Measurements from ENCODE around the gene MAD1L1. TPM values are rescaled to one million over a fixed set of nuclear protein-coding genes. Genes with fewer than 3 reads are reported as not detected.

The MAD1L1 gene
- total and polyA plus RNA-seq, 2 of the 13 experiments (the other 11 are each of a cell fraction or from before 2014, with no cell fraction given) = 17.4 to 64.7 TPM

DNA sequence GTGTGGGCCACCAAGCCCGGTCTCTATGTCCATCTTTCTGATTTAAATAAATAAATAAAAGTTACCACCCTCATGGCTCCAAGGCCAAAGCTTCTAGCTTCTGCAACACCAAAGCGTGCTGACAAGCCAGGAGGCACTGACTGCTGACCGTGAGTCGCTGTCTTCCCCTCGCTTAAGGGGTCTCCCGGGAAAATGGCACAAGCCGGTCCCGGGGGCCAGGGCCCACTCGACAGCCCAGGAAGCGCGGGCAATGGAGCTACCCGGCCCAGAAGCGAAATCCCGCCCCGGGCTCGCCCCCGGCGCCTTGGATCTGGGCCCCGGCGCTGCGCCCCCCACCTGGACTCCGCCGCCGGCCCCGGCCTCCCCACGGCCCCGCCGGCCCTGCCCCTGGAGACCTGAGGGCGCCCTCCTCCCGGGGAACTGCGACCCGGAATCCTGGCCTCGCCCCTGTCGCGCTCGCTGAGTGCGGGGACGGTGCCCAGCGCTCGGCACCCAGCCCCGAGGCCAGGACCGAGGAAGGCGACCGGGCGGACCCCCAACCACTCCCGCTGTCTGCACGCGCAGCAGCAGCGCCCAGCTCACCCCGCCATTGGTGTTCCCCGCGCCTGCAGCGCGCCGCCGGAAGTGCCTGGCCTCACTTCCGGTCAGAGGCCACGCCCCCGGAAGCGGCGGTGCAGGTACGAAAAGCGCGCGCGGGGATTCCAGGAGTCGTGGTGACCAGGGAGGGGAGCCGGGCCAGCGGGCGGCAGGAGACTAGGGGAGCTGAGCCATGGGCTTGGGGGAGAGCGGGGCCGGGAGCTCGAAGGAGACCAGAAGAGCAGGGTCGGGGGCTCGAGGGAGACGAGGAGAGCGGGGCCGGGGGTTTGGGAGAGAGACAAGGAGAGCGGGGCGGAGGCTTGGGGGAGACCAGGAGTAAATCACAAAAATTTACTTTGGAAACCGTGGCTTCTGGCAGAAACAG lies 9.1 kb upstream of the MAD1L1 start, which contains the start of the genes MRM2 and NUDT1 (continued):
- TF ChIP-seq ZBTB33 (CRISPR knock-in tag; IDR thresholded peaks at IDR 0.05) (0 out of 2 replicates have a peak, but pooled peaks have one; percentile 25), CEBPB (IDR thresholded peaks at IDR 0.05; ENCODE audit: borderline replicate concordance, low read depth, low read length) (no peak), GABPB1 (CRISPR knock-in tag; IDR thresholded peaks at IDR 0.05) (peak; percentile 98), ZNF766 (CRISPR knock-in tag; IDR thresholded peaks at IDR 0.05; ENCODE audit: borderline replicate concordance) (no peak), MATR3 (CRISPR knock-in tag; IDR thresholded peaks at IDR 0.05) (no peak), MAZ (IDR thresholded peaks at IDR 0.05; ENCODE audit: borderline replicate concordance, low read depth, low read length) (no peak), MAZ (CRISPR knock-in tag; IDR thresholded peaks at IDR 0.05; ENCODE audit: low read depth) (peak; percentile 56; the same call in 1 of the 2 replicates), TERF1 (CRISPR knock-in tag; IDR thresholded peaks at IDR 0.05) (no peak), AHR (CRISPR knock-in tag; IDR thresholded peaks at IDR 0.05) (peak; percentile 63; the same call in 1 of the 2 replicates), ZNF232 (CRISPR knock-in tag; IDR thresholded peaks at IDR 0.05; ENCODE audit: borderline replicate concordance) (0 out of 2 replicates have a peak, but pooled peaks have one; percentile 44), HOXA3 (CRISPR knock-in tag; IDR thresholded peaks at IDR 0.05) (peak; percentile 77), GMEB2 (CRISPR knock-in tag; IDR thresholded peaks at IDR 0.05; ENCODE audit: low read depth) (peak; percentile 21; the same call in 1 of the 2 replicates), NFKBIZ (CRISPR knock-in tag; IDR thresholded peaks at IDR 0.05) (no peak), ZNF652 (CRISPR knock-in tag; IDR thresholded peaks at IDR 0.05; ENCODE audit: borderline replicate concordance, low read depth) (no peak), DNMT1 (CRISPR knock-in tag; IDR thresholded peaks at IDR 0.05) (peak; percentile 87; the same call in 1 of the 2 replicates), ARHGAP35 (CRISPR knock-in tag; IDR thresholded peaks at IDR 0.05; ENCODE audit: borderline replicate concordance) (peak; percentile 49; the same call in 1 of the 2 replicates)
- TF ChIP-seq, protein P1, sequence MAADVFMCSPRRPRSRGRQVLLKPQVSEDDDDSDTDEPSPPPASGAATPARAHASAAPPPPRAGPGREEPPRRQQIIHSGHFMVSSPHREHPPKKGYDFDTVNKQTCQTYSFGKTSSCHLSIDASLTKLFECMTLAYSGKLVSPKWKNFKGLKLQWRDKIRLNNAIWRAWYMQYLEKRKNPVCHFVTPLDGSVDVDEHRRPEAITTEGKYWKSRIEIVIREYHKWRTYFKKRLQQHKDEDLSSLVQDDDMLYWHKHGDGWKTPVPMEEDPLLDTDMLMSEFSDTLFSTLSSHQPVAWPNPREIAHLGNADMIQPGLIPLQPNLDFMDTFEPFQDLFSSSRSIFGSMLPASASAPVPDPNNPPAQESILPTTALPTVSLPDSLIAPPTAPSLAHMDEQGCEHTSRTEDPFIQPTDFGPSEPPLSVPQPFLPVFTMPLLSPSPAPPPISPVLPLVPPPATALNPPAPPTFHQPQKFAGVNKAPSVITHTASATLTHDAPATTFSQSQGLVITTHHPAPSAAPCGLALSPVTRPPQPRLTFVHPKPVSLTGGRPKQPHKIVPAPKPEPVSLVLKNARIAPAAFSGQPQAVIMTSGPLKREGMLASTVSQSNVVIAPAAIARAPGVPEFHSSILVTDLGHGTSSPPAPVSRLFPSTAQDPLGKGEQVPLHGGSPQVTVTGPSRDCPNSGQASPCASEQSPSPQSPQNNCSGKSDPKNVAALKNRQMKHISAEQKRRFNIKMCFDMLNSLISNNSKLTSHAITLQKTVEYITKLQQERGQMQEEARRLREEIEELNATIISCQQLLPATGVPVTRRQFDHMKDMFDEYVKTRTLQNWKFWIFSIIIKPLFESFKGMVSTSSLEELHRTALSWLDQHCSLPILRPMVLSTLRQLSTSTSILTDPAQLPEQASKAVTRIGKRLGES (CRISPR knock-in tag; IDR thresholded peaks at IDR 0.05; ENCODE audit: borderline replicate concordance) = no peak
- TF ChIP-seq, protein P2, sequence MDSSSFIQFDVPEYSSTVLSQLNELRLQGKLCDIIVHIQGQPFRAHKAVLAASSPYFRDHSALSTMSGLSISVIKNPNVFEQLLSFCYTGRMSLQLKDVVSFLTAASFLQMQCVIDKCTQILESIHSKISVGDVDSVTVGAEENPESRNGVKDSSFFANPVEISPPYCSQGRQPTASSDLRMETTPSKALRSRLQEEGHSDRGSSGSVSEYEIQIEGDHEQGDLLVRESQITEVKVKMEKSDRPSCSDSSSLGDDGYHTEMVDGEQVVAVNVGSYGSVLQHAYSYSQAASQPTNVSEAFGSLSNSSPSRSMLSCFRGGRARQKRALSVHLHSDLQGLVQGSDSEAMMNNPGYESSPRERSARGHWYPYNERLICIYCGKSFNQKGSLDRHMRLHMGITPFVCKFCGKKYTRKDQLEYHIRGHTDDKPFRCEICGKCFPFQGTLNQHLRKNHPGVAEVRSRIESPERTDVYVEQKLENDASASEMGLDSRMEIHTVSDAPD (CRISPR knock-in tag; IDR thresholded peaks at IDR 0.05) = peak; percentile 28; the same call in 1 of the 2 replicates

Data from HepG2 (cell line).